PC-9 (cell line): Measurements from ENCODE around the gene PLA2G2C. TPM values are rescaled to one million over a fixed set of nuclear protein-coding genes. Genes with fewer than 3 reads are reported as not detected.
"Not testable (repeated sequence)": the region's sequence is repeated elsewhere in the genome, so short reads cannot be mapped to it uniquely, and the experiment has no call there.

Experiments
- BruUV-seq: library from RNA; stranded (reverse); fragments of 400-500 nt; replicated peaks from 2 replicates; lab custom pipeline; 2021; lab: Mats Ljungman, UMichigan
- CTCF ChIA-PET: fragments of 300-600 bp; sonication (Branson Sonifier 250); formaldehyde crosslinking; loops from one replicate; lab custom pipeline; 2022; ENCODE audit warnings: antibody characterized with exemption; lab: Charles Lee
- POLR2A ChIA-PET: fragments of 300-600 bp; sonication (Branson Sonifier 250); formaldehyde crosslinking; loops from one replicate; lab custom pipeline; 2022; ENCODE audit warnings: antibody characterized with exemption; ENCODE audit not compliant: unreplicated experiment; lab: Charles Lee
- DNase-seq, 2 experiments: peaks; one replicate each; pipeline versions ENCODE4 v3.0.0 to v3.0.0-alpha.2; 2015 to 2022; ENCODE audit warnings: mixed read lengths in 1 of 2
- H2AFZ ChIP-seq: fragments of 200-600 bp; sonication (generic); 2 replicates; pipeline ENCODE4 v1.8.1; 2017; ENCODE audit warnings: antibody characterized with exemption
- H3F3A ChIP-seq: fragments of 200-600 bp; sonication (generic); 2 replicates; pipeline ENCODE4 v1.8.1; 2017; ENCODE audit warnings: antibody characterized with exemption, mild to moderate bottlenecking, low read depth; ENCODE audit not compliant: insufficient read depth
- H3K27ac ChIP-seq: fragments of 200-600 bp; sonication (generic); 2 replicates; pipeline ENCODE4 v1.6.1; 2016; ENCODE audit warnings: mixed run types
- H3K27me3 ChIP-seq: fragments of 200-600 bp; sonication (generic); 2 replicates; pipeline ENCODE4 v1.6.1; 2016; ENCODE audit warnings: low read depth, mixed run types; ENCODE audit not compliant: insufficient read depth
- H3K36me3 ChIP-seq: fragments of 200-600 bp; sonication (generic); 2 replicates; pipeline ENCODE4 v1.6.1; 2016; ENCODE audit warnings: low read depth, mixed run types
- H3K4me1 ChIP-seq: fragments of 200-600 bp; sonication (generic); replicated peaks from 2 replicates; pipeline ENCODE4 v1.6.1; 2016; ENCODE audit warnings: mixed run types; ENCODE audit not compliant: insufficient read depth
- H3K4me2 ChIP-seq: fragments of 200-600 bp; sonication (generic); 2 replicates; pipeline ENCODE4 v1.6.1; 2017; ENCODE audit warnings: mixed run types
- H3K4me3 ChIP-seq: fragments of 200-600 bp; sonication (generic); 2 replicates; pipeline ENCODE4 v1.6.1; 2016; ENCODE audit warnings: mixed run types
- H3K79me2 ChIP-seq: fragments of 200-600 bp; sonication (generic); 2 replicates; pipeline ENCODE4 v1.6.1; 2017; ENCODE audit warnings: low read depth, mixed run types
- H3K9me2 ChIP-seq: fragments of 200-600 bp; sonication (generic); 2 replicates; pipeline ENCODE4 v1.8.1; 2017; ENCODE audit warnings: mild to moderate bottlenecking; ENCODE audit not compliant: insufficient read depth
- H3K9me3 ChIP-seq: fragments of 200-600 bp; sonication (generic); 2 replicates; pipeline ENCODE4 v1.8.1; 2016; ENCODE audit warnings: low read depth; ENCODE audit not compliant: insufficient read depth
- H4K20me1 ChIP-seq: fragments of 200-600 bp; sonication (generic); 2 replicates; pipeline ENCODE4 v1.8.1; 2017; ENCODE audit not compliant: insufficient read depth
- CTCF ChIP-seq: fragments of 200-600 bp; sonication (generic); conservative IDR thresholded peaks from 2 replicates; pipeline ENCODE4 v1.6.1; 2017; ENCODE audit warnings: mixed run types, antibody characterized with exemption, mild to moderate bottlenecking, moderate library complexity
- EZH2 ChIP-seq: fragments of 200-600 bp; sonication (generic); IDR thresholded peaks from 2 replicates; pipeline ENCODE4 v1.8.0; 2017; ENCODE audit warnings: antibody characterized with exemption, low read depth
- intact Hi-C: fragments of 100-400 bp; cut with micrococcal nuclease; formaldehyde crosslinking; loops from one replicate; pipeline ENCODE4 v1.10.0; 2022; ENCODE audit not compliant: unreplicated experiment
- total RNA-seq: library from RNA; stranded (reverse); gene quantifications from 2 replicates; pipeline ENCODE4 v1.2.3, GENCODE V29; 2021

PLA2G2C gene
- total RNA-seq, 1 experiment from 2014 or later, result 0.55 TPM

GRCh38 chr1:20134995-20135394 lies 51.3 kb downstream of the PLA2G2C start:
- DNase-seq, result no peak
- Histone ChIP-seq H2AFZ (no peak overlapping the region), H3K9me2 (no peaks in the 10 kb centered on the region), H3K27ac (no peak overlapping the region), H3K27me3 (no peaks in the 10 kb centered on the region), H3K79me2 (no peaks in the 10 kb centered on the region), H3K4me2 (no peak overlapping the region), H4K20me1 (no peaks in the 10 kb centered on the region), H3K4me3 (no peak overlapping the region), H3K36me3 (no peaks in the 10 kb centered on the region), H3F3A (peaks cover 7% of the 10 kb centered on the region; the same call in 1 of the 2 replicates), H3K4me1 (peaks cover 45% of the 10 kb centered on the region), H3K9me3 (no peaks in the 10 kb centered on the region)
- no TSS peak for BruUV-seq
- TF ChIP-seq CTCF, result no peak
- no peak for TF ChIP-seq EZH2
- intact Hi-C loops, result loop anchor here (5.0 kb wide), 1 partner anchor 33 kb away; no protein-coding TSS in a partner anchor
- CTCF ChIA-PET, result no interaction called here
- POLR2A ChIA-PET, result no interaction called here

DNA sequence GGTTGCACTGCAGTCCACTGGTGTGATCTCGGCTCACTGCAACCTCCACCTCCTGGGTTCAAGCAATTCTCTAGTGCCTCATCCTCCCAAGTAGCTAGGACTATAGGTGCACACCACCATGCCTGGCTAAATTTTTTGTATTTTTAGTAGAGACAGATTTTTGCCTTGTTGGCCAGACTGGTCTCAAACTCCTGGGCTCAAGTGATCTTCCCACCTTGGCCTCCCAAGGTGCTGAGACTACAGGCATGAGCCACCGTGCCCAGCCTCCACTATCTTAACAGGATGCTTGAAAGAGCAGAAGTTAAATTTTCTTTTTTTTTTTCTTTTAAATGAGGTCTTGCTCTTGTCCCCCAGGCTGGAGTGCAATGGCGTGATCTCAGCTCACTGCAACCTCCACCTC lies 55.8 kb downstream of the PLA2G2C start:
- H3K9me3 ChIP-seq, H3F3A ChIP-seq, H3K9me2 ChIP-seq, H3K27ac ChIP-seq, intact Hi-C loops, CTCF ChIA-PET, H3K4me3 ChIP-seq, H2AFZ ChIP-seq, POLR2A ChIA-PET, DNase-seq, H3K36me3 ChIP-seq, BruUV-seq, H3K79me2 ChIP-seq, H3K4me1 ChIP-seq, H3K4me2 ChIP-seq, H3K27me3 ChIP-seq, H4K20me1 ChIP-seq: not testable (repeated sequence)

DNA sequence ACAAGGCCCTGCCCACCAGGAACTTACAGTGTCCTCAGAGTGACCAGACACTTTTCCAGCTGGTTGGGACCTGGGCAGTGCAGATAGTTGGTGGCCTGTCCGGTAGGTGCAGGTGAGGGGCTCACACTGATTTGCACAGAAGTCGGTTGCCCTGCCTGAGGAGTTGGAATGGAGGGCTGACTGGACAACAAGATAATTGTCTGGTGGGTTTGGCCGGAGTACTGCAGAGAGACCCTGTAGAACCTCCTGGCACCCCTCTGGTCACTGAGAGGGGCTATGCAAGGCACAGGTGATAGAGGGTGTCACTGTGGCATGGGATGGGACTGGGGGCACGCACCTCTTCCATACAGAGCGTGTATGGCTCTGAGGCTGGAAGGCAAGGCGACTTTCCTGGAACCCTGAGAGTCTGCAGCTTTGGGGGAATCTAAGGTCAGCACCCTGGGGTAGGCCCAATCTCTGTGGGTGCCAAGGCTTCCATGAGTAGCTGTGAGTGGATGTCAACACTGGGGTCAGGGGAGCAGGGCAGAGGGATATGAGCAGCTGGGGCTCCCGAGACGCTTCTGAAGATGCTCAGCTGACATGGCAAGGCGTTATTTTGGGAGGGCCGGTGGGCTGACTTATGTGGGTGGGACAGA lies 59.4 kb downstream of the PLA2G2C start:
- no peak overlapping the region for H3K4me3 ChIP-seq
- no peaks in the 10 kb centered on the region for H3K9me3 ChIP-seq
- H3K79me2 ChIP-seq, result no peaks in the 10 kb centered on the region
- no peak overlapping the region for H3K27ac ChIP-seq
- H3K4me1 ChIP-seq, result peaks cover 13% of the 10 kb centered on the region
- H3K4me2 ChIP-seq, result no peak overlapping the region
- TF ChIP-seq EZH2, result no peak
- TF ChIP-seq CTCF, result no peak
- no peaks in the 10 kb centered on the region for H3K9me2 ChIP-seq
- no peak overlapping the region for H2AFZ ChIP-seq
- DNase-seq, result no peak
- H3F3A ChIP-seq, result no peaks in the 10 kb centered on the region
- CTCF ChIA-PET, result no interaction called here
- H3K27me3 ChIP-seq, result no peaks in the 10 kb centered on the region
- H4K20me1 ChIP-seq, result no peaks in the 10 kb centered on the region
- intact Hi-C loops, result no loop called here
- no peaks in the 10 kb centered on the region for H3K36me3 ChIP-seq
- BruUV-seq, result no TSS peak
- POLR2A ChIA-PET, result no interaction called here
